ENCODE data around the gene ACTRT3.

ACTRT3 gene

GRCh38 chr3:169811631-169812331 lies 42.4 kb upstream of the ACTRT3 start:
- Histone ChIP-seq H3K4me1 (ENCODE audit: insufficient read depth, low read length) (peaks cover 37% of the 10 kb centered on the region), H2AFZ (ENCODE audit: low read depth, low read length) (peak overlapping the region; percentile 89), H4K20me1 (ENCODE audit: insufficient read depth, low read length) (no peaks in the 10 kb centered on the region), H3K9me3 (ENCODE audit: insufficient read depth, low read length, severe bottlenecking) (peaks cover 7% of the 10 kb centered on the region), H3K4me2 (ENCODE audit: insufficient read depth, low read length) (peak overlapping the region; percentile 87), H3K4me3 (ENCODE audit: low read depth in 1 of 2, low read length in 2 of 2) (peak overlapping the region; percentile 48 to 86), H3K9ac (ENCODE audit: low read depth, low read length) (peak overlapping the region; percentile 72), H3K27me3 (ENCODE audit: insufficient read depth, low read length, poor library complexity) (peaks cover 17% of the 10 kb centered on the region), H3K36me3 (ENCODE audit: insufficient read depth, low read length) (no peaks in the 10 kb centered on the region), H3K79me2 (ENCODE audit: insufficient read depth, low read length) (no peaks in the 10 kb centered on the region), H3K27ac (ENCODE audit: low read length) (peak overlapping the region; percentile 78)
- no peak for TF ChIP-seq CTCF (IDR thresholded peaks at IDR 0.05; ENCODE audit: borderline replicate concordance, extremely low read depth, low read length, poor library complexity, severe bottlenecking)
- no peak for TF ChIP-seq EZH2 (IDR thresholded peaks at IDR 0.05; ENCODE audit: borderline replicate concordance, low read depth, low read length, severe bottlenecking)
- DNase-seq (peak; percentile 57), ATAC-seq (ENCODE audit: insufficient read depth, low read depth) (peak; percentile 59)

GRCh38 chr3:169809230-169809795 lies 40.0 kb upstream of the ACTRT3 start:
- Histone ChIP-seq H3K79me2 (ENCODE audit: insufficient read depth, low read length) (no peaks in the 10 kb centered on the region), H3K4me2 (ENCODE audit: insufficient read depth, low read length) (no peak overlapping the region), H3K9ac (ENCODE audit: low read depth, low read length) (no peak overlapping the region), H3K27ac (ENCODE audit: low read length) (no peak overlapping the region), H3K4me3 (ENCODE audit: low read depth in 1 of 2, low read length in 2 of 2) (no peak overlapping the region), H2AFZ (ENCODE audit: low read depth, low read length) (no peak overlapping the region), H3K4me1 (ENCODE audit: insufficient read depth, low read length) (peaks cover 37% of the 10 kb centered on the region), H3K36me3 (ENCODE audit: insufficient read depth, low read length) (no peaks in the 10 kb centered on the region), H3K27me3 (ENCODE audit: insufficient read depth, low read length, poor library complexity) (peaks cover 17% of the 10 kb centered on the region), H3K9me3 (ENCODE audit: insufficient read depth, low read length, severe bottlenecking) (no peaks in the 10 kb centered on the region), H4K20me1 (ENCODE audit: insufficient read depth, low read length) (no peaks in the 10 kb centered on the region)
- ATAC-seq (ENCODE audit: insufficient read depth, low read depth) (no peak), DNase-seq (no peak)
- no peak for TF ChIP-seq EZH2 (IDR thresholded peaks at IDR 0.05; ENCODE audit: borderline replicate concordance, low read depth, low read length, severe bottlenecking)
- TF ChIP-seq CTCF (IDR thresholded peaks at IDR 0.05; ENCODE audit: borderline replicate concordance, extremely low read depth, low read length, poor library complexity, severe bottlenecking), result no peak

GRCh38 chr3:169804681-169805080 lies 35.3 kb upstream of the ACTRT3 start:
- Histone ChIP-seq H3K9me3 (ENCODE audit: insufficient read depth, low read length, severe bottlenecking) (no peaks in the 10 kb centered on the region), H3K4me1 (ENCODE audit: insufficient read depth, low read length) (no peaks in the 10 kb centered on the region), H3K4me2 (ENCODE audit: insufficient read depth, low read length) (no peak overlapping the region), H3K9ac (ENCODE audit: low read depth, low read length) (no peak overlapping the region), H3K36me3 (ENCODE audit: insufficient read depth, low read length) (no peaks in the 10 kb centered on the region), H2AFZ (ENCODE audit: low read depth, low read length) (no peak overlapping the region), H4K20me1 (ENCODE audit: insufficient read depth, low read length) (no peaks in the 10 kb centered on the region; the same call in 1 of the 2 replicates), H3K4me3 (ENCODE audit: low read depth in 1 of 2, low read length in 2 of 2) (no peak overlapping the region), H3K27me3 (ENCODE audit: insufficient read depth, low read length, poor library complexity) (no peaks in the 10 kb centered on the region), H3K79me2 (ENCODE audit: insufficient read depth, low read length) (no peaks in the 10 kb centered on the region), H3K27ac (ENCODE audit: low read length) (no peak overlapping the region)
- no peak for ATAC-seq (ENCODE audit: insufficient read depth, low read depth)
- DNase-seq, result no peak
- no peak for TF ChIP-seq EZH2 (IDR thresholded peaks at IDR 0.05; ENCODE audit: borderline replicate concordance, low read depth, low read length, severe bottlenecking)
- no peak for TF ChIP-seq CTCF (IDR thresholded peaks at IDR 0.05; ENCODE audit: borderline replicate concordance, extremely low read depth, low read length, poor library complexity, severe bottlenecking)

Measured in DND-41 (cell line).